Peyer's patch (tissue), 4 donors: ENCODE results near the gene NCOA3.

Experiments used
- CTCF ChIP-seq, 6 experiments: fragments of 450-650 bp in 4 of 6; fragments of 200-600 bp in 2 of 6; sonication (generic) in 1 of 6; IDR thresholded peaks; one replicate each; pipeline ENCODE4 v1.5.1; 2017 to 2019; ENCODE audit warnings: antibody characterized with exemption in 6 of 6, mild to moderate bottlenecking in 3 of 6, moderate library complexity in 1 of 6
- POLR2A ChIP-seq, 2 donors: fragments of 450-650 bp; IDR thresholded peaks; one replicate each; pipeline ENCODE4 v1.5.1; 2017; ENCODE audit warnings: antibody characterized with exemption in 2 of 2, mild to moderate bottlenecking in 2 of 2, moderate library complexity in 2 of 2

GRCh38 chr20:47694021-47694818 lies 192.5 kb downstream of the NCOA3 start:
- no peak for TF ChIP-seq CTCF (IDR thresholded peaks at IDR 0.05)
- TF ChIP-seq POLR2A (IDR thresholded peaks at IDR 0.05) = no peak
